ENCODE results near the gene EYA2.
"Not testable (repeated sequence)": the region's sequence is repeated elsewhere in the genome, so short reads cannot be mapped to it uniquely, and the experiment has no call there.

GRCh38 chr20:47204850-47205122, 310.1 kb downstream of the EYA2 start:
- TF ChIP-seq, protein P1, sequence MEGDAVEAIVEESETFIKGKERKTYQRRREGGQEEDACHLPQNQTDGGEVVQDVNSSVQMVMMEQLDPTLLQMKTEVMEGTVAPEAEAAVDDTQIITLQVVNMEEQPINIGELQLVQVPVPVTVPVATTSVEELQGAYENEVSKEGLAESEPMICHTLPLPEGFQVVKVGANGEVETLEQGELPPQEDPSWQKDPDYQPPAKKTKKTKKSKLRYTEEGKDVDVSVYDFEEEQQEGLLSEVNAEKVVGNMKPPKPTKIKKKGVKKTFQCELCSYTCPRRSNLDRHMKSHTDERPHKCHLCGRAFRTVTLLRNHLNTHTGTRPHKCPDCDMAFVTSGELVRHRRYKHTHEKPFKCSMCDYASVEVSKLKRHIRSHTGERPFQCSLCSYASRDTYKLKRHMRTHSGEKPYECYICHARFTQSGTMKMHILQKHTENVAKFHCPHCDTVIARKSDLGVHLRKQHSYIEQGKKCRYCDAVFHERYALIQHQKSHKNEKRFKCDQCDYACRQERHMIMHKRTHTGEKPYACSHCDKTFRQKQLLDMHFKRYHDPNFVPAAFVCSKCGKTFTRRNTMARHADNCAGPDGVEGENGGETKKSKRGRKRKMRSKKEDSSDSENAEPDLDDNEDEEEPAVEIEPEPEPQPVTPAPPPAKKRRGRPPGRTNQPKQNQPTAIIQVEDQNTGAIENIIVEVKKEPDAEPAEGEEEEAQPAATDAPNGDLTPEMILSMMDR (IDR thresholded peaks at IDR 0.05): not testable (repeated sequence)
- not testable (repeated sequence) for TF ChIP-seq POLR2A (IDR thresholded peaks at IDR 0.05)
